ENCODE data around the gene CPNE4.

Gene CPNE4

GRCh38 chr3:131543714-131544113 is 491.1 kb downstream of the CPNE4 start:
- ChIA-PET POLR2A (no interaction called here), CTCF (interaction anchor here (1.1 to 2.4 kb wide), 5 partner anchors 11 to 491 kb away, joined by 3 to 9 read pairs (median 6); partner anchors contain the start of gene CPNE4)
- DNase-seq (ENCODE audit: low read depth, low spot score), result peak; percentile 41
- no peak for TF ChIP-seq CTCF (IDR thresholded peaks at IDR 0.05; ENCODE audit: insufficient read depth, low read length, missing control alignments)
- no peak overlapping the region for H3K4me3 ChIP-seq (ENCODE audit: low read depth, low read length)

GRCh38 chr3:131541288-131541687 is 493.5 kb downstream of the CPNE4 start:
- ChIA-PET CTCF (no interaction called here), POLR2A (no interaction called here)
- TF ChIP-seq CTCF (IDR thresholded peaks at IDR 0.05; ENCODE audit: insufficient read depth, low read length, missing control alignments), result no peak
- DNase-seq (ENCODE audit: low read depth, low spot score), result no peak
- no peak overlapping the region for H3K4me3 ChIP-seq (ENCODE audit: low read depth, low read length)

- TF ChIP-seq CTCF (IDR thresholded peaks at IDR 0.05; ENCODE audit: insufficient read depth, low read length, missing control alignments), result no peak
- ChIA-PET POLR2A (no interaction called here), CTCF (interaction anchor here (1.4 to 1.6 kb wide), 2 partner anchors 14 to 254 kb away, joined by 4 to 5 read pairs; no protein-coding TSS in a partner anchor)
- H3K4me3 ChIP-seq (ENCODE audit: low read depth, low read length), result no peak overlapping the region
- DNase-seq (ENCODE audit: low read depth, low spot score), result no peak
Observed at GRCh38 chr3:131540821-131541220, 494.0 kb downstream of the CPNE4 start.

DNA sequence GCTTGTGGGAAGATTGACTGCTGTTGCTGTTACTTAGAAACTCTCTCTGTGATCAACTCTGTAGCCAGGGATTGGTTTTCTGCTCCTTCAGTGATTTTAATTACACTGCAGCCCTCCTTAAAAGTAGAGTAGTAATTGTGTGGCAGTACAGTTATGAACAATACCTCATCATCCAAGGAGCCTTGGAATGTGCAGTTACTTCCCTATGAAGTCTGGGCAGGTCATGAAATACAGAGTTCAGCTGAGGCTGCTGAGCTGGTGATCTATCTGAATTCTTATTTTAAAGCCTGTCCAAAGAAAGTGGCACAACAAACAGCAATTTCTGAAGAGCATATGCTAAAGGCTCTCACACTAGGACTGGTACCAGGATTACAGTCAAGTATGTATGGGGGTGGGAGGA is 494.7 kb downstream of the CPNE4 start:
- CTCF ChIA-PET, result interaction anchor here (1.2 to 1.6 kb wide), 4 partner anchors 10 to 490 kb away, joined by 3 to 5 read pairs (median 4); no protein-coding TSS in a partner anchor
- no peak for TF ChIP-seq CTCF (IDR thresholded peaks at IDR 0.05; ENCODE audit: insufficient read depth, low read length, missing control alignments)
- DNase-seq (ENCODE audit: low read depth, low spot score), result peak; percentile 12
- H3K4me3 ChIP-seq (ENCODE audit: low read depth, low read length), result no peak overlapping the region
- POLR2A ChIA-PET, result no interaction called here

- no peak for TF ChIP-seq CTCF (IDR thresholded peaks at IDR 0.05; ENCODE audit: insufficient read depth, low read length, missing control alignments)
- POLR2A ChIA-PET, result no interaction called here
Observed at GRCh38 chr3:131538968-131539367, 495.8 kb downstream of the CPNE4 start.

GRCh38 chr3:131537531-131537930 is 497.3 kb downstream of the CPNE4 start:
- DNase-seq (ENCODE audit: low read depth, low spot score), result no peak
- POLR2A ChIA-PET, result no interaction called here
- TF ChIP-seq CTCF (IDR thresholded peaks at IDR 0.05; ENCODE audit: insufficient read depth, low read length, missing control alignments), result no peak
- no peak overlapping the region for H3K4me3 ChIP-seq (ENCODE audit: low read depth, low read length)
- CTCF ChIA-PET, result no interaction called here

More at GRCh38 chr3:131538968-131539367, 495.8 kb downstream of the CPNE4 start:
- DNase-seq (ENCODE audit: low read depth, low spot score), result no peak
- no peak overlapping the region for H3K4me3 ChIP-seq (ENCODE audit: low read depth, low read length)
- CTCF ChIA-PET, result interaction anchor here (1.2 to 1.6 kb wide), 3 partner anchors 11 to 491 kb away, joined by 3 to 4 read pairs (median 3); no protein-coding TSS in a partner anchor

All from AG04449 (cell line).